K562 (cell line): ENCODE results near the gene BARD1. TPM values are rescaled to one million over a fixed set of nuclear protein-coding genes. Genes with fewer than 3 reads are reported as not detected.

Source experiments
- ATAC-seq: fragments of 200-7000 bp; cut with Tn5 transposase; 3 replicates; pipeline ENCODE4 v1.9.1; 2020; ENCODE audit warnings: moderate library complexity
- BruUV-seq: library from RNA; stranded (reverse); fragments of 400-500 nt; replicated peaks from 2 replicates; lab custom pipeline; 2021; lab: Mats Ljungman, UMichigan
- CTCF ChIA-PET: fragments of 300-600 bp; formaldehyde crosslinking; extraction: SDS; loops from one replicate; lab custom pipeline; 2021; ENCODE audit warnings: low intra/inter-chr PET ratio; lab: Yijun Ruan, JAX
- POLR2A ChIA-PET: fragments of 300-600, 350-650 bp; sonication (Branson Sonifier 250); formaldehyde crosslinking; extraction: SDS; loops from one replicate; lab custom pipeline; 2021; ENCODE audit warnings: antibody characterized with exemption, inconsistent platforms; lab: Yijun Ruan, JAX
- DNase-seq, 4 experiments: peaks; one replicate each; pipeline versions ENCODE4 v3.0.0 to v3.0.0-alpha.2; 2011 to 2018; ENCODE audit warnings: low spot score in 3 of 4, mixed read lengths in 3 of 4; ENCODE audit errors: extremely low read depth in 1 of 4
- FAIRE-seq: peaks from 2 replicates; lab custom pipeline; 2011; peaks lifted over from hg19 to GRCh38; lab: Jason Lieb, UNC
- H2AFZ ChIP-seq: 2 replicates; pipeline ENCODE4 v1.6.0; 2011; ENCODE audit warnings: low read depth, low read length, control low read depth, inconsistent platforms
- H3K27ac ChIP-seq: fragments of 200-600 bp; 3 replicates; pipeline ENCODE4 v1.8.0; 2011; ENCODE audit warnings: low read depth, mild to moderate bottlenecking, control low read depth, inconsistent platforms, low read length, moderate library complexity, mixed read lengths; ENCODE audit errors: extremely low read depth
- H3K27me3 ChIP-seq, 2 experiments: fragments of 300-600 bp in 1 of 2; 2 replicates in 1 of 2; 3 replicates in 1 of 2; pipeline versions ENCODE4 v1.6.0 to v1.8.0; 2011; ENCODE audit warnings: inconsistent platforms in 2 of 2, low read length in 2 of 2, mild to moderate bottlenecking in 1 of 2, mixed read lengths in 1 of 2, moderate library complexity in 1 of 2; ENCODE audit not compliant: control insufficient read depth in 2 of 2, insufficient read depth in 2 of 2
- H3K36me3 ChIP-seq: fragments of 300-600 bp; 3 replicates; pipeline ENCODE4 v1.8.0; 2011; ENCODE audit warnings: mild to moderate bottlenecking, low read length, inconsistent platforms; ENCODE audit not compliant: control insufficient read depth, insufficient read depth
- H3K4me1 ChIP-seq, 2 experiments: fragments of 200-600 bp in 1 of 2; replicated peaks in 1 of 2; 2 replicates in 1 of 2; 3 replicates in 1 of 2; pipeline versions ENCODE4 v1.5.1 to v1.8.0; 2011; ENCODE audit warnings: inconsistent platforms in 2 of 2, low read length in 2 of 2, mild to moderate bottlenecking in 1 of 2, mixed read lengths in 1 of 2, moderate library complexity in 1 of 2; ENCODE audit not compliant: control insufficient read depth in 2 of 2, insufficient read depth in 2 of 2
- H3K4me2 ChIP-seq: 2 replicates; pipeline ENCODE4 v1.6.1; 2011; ENCODE audit warnings: low read length, control low read depth, inconsistent platforms, mixed read lengths; ENCODE audit not compliant: insufficient read depth
- H3K4me3 ChIP-seq: fragments of 200-600 bp; sonication (generic), shearing (Covaris generic); 2 replicates; pipeline ENCODE4 v1.5.1; 2016; ENCODE audit warnings: control low read depth, inconsistent platforms
- H3K79me2 ChIP-seq: fragments of 200-600 bp; 3 replicates; pipeline ENCODE4 v1.8.0; 2011; ENCODE audit warnings: low read length, inconsistent platforms; ENCODE audit not compliant: control insufficient read depth, insufficient read depth
- H3K9ac ChIP-seq, 2 experiments: 2 replicates each; pipeline versions ENCODE4 v1.6.0 to v1.6.1; 2011; ENCODE audit warnings: low read depth in 2 of 2, low read length in 2 of 2, control low read depth in 1 of 2, inconsistent platforms in 1 of 2, mild to moderate bottlenecking in 1 of 2, mixed read lengths in 1 of 2; ENCODE audit not compliant: insufficient read depth in 1 of 2
- H3K9me1 ChIP-seq: one replicate; pipeline ENCODE4 v1.6.0; 2011; ENCODE audit warnings: inconsistent platforms, mild to moderate bottlenecking, low read length, moderate library complexity; ENCODE audit not compliant: control insufficient read depth, insufficient read depth
- H3K9me3 ChIP-seq: replicated peaks from 2 replicates; pipeline ENCODE4 v1.5.1; 2011; ENCODE audit warnings: low read depth, low read length, inconsistent platforms; ENCODE audit not compliant: control insufficient read depth, insufficient read depth
- H4K20me1 ChIP-seq: replicated peaks from 2 replicates; pipeline ENCODE4 v1.6.1; 2011; ENCODE audit warnings: low read length, inconsistent platforms, mixed read lengths; ENCODE audit not compliant: control insufficient read depth, insufficient read depth
- ARNT ChIP-seq, 2 experiments: fragments of 450-650 bp; IDR thresholded peaks; 2 replicates each; pipeline ENCODE4 v1.6.1; 2016; ENCODE audit warnings: mild to moderate bottlenecking in 1 of 2
- CHCHD3 ChIP-seq: fragments of 250-450 bp; sonication (Bioruptor Pico); IDR thresholded peaks from 2 replicates; pipeline ENCODE4 v2.1.2; 2022; ENCODE audit warnings: mild to moderate bottlenecking
- GTF2E2 ChIP-seq: fragments of 200-800 bp; sonication (Bioruptor generic); IDR thresholded peaks from 2 replicates; pipeline ENCODE4 v1.6.1; 2016; ENCODE audit warnings: missing genetic modification characterization, missing compliant biosample characterization
- HDAC8 ChIP-seq: fragments of 450-650 bp; IDR thresholded peaks from 2 replicates; pipeline ENCODE4 v1.6.1; 2016; ENCODE audit warnings: mild to moderate bottlenecking, missing genetic modification characterization, moderate library complexity, missing compliant biosample characterization
- HES1 ChIP-seq: fragments of 450-650 bp; IDR thresholded peaks from 2 replicates; pipeline ENCODE4 v1.6.1; 2016; ENCODE audit warnings: low read depth, mild to moderate bottlenecking, moderate library complexity
- KLF13 ChIP-seq: fragments of 450-650 bp; IDR thresholded peaks from 2 replicates; pipeline ENCODE4 v1.6.1; 2016; ENCODE audit warnings: missing genetic modification characterization, low read depth, mild to moderate bottlenecking, missing compliant biosample characterization, moderate library complexity, borderline replicate concordance
- KLF6 ChIP-seq: fragments of 250-450 bp; sonication (Bioruptor Pico); IDR thresholded peaks from 2 replicates; pipeline ENCODE4 v1.4.0; 2020; ENCODE audit warnings: mild to moderate bottlenecking, moderate library complexity, borderline replicate concordance
- MAFG ChIP-seq: fragments of 450-650 bp; conservative IDR thresholded peaks from 2 replicates; pipeline ENCODE4 v1.6.1; 2016; ENCODE audit warnings: missing genetic modification characterization, missing compliant biosample characterization
- NFE2L1 ChIP-seq: fragments of 450-650 bp; IDR thresholded peaks from 2 replicates; pipeline ENCODE4 v1.6.1; 2016; ENCODE audit warnings: missing genetic modification characterization, low read depth, mild to moderate bottlenecking, missing compliant biosample characterization, moderate library complexity, borderline replicate concordance
- RBBP5 ChIP-seq: fragments of 200-600 bp; sonication (generic); IDR thresholded peaks from 2 replicates; pipeline ENCODE4 v1.6.1; 2012; ENCODE audit warnings: borderline replicate concordance, mild to moderate bottlenecking, low read length, control low read depth, inconsistent platforms; ENCODE audit not compliant: insufficient read depth, poor library complexity, severe bottlenecking
- SAFB2 ChIP-seq: fragments of 200-400 bp; formaldehyde crosslinking; IDR thresholded peaks from 2 replicates; pipeline ENCODE4 v1.6.1; 2018; ENCODE audit warnings: borderline replicate concordance, low read length, low read depth, moderate library complexity; ENCODE audit not compliant: severe bottlenecking
- ZNF282 ChIP-seq: sonication (generic); formaldehyde crosslinking; IDR thresholded peaks from 2 replicates; pipeline ENCODE4 v1.8.1; 2023; ENCODE audit warnings: missing genetic modification reagents
- WGBS: fragments of 100-300 bp; shearing (Covaris generic); methylation state at CpG from one replicate; pipeline ENCODE4 v1.1.6; 2016; ENCODE audit warnings: low coverage, mixed read lengths; ENCODE audit not compliant: insufficient coverage; ENCODE audit errors: missing lambda C conversion rate; 5-methylcytosine and 5-hydroxymethylcytosine counted together
- in situ Hi-C: fragments of 300-500 bp; cut with MboI; formaldehyde crosslinking; loops from 4 replicates; pipeline ENCODE4 v1.15.0; 2018; ENCODE audit warnings: inconsistent platforms, mixed read lengths
- intact Hi-C: fragments of 100-400 bp; cut with micrococcal nuclease; formaldehyde crosslinking; loops from 2 replicates; pipeline ENCODE4 v1.14.2; 2022
- polyA plus RNA-seq, 8 experiments: library from polyadenylated mRNA; depleted of rRNA in 4 of 8; stranded (reverse) in 5 of 8; unstranded in 3 of 8; fragments of >200 nt; fragmentation: Nextera tagmentation in 2 of 8; fragmentation: Illumina TruSeq in 1 of 8; extraction: Ambion mirVana in 2 of 8; extraction: Trizol in 1 of 8; gene quantifications; 2 replicates each; pipeline versions ENCODE4 v1.2.1 to v1.2.3, GENCODE V29; 2011 to 2014; ENCODE audit warnings: inconsistent platforms in 1 of 8, missing spikeins in 1 of 8
- total RNA-seq, 7 experiments: library from RNA; depleted of rRNA in 6 of 7; stranded (reverse); fragments of >200 nt in 6 of 7; fragmentation: Illumina TruSeq in 2 of 7; extraction: Trizol in 2 of 7; gene quantifications; 2 replicates each; pipeline versions ENCODE4 v1.2.1 to v1.2.3, GENCODE V29; 2011 to 2021; ENCODE audit warnings: low replicate concordance in 1 of 7

Gene BARD1
- total and polyA plus RNA-seq, 9 of the 15 experiments (the other 6 are each of a cell fraction or from before 2014, with no cell fraction given), result 6.3 to 18.9 (median 11.3) TPM

DNA sequence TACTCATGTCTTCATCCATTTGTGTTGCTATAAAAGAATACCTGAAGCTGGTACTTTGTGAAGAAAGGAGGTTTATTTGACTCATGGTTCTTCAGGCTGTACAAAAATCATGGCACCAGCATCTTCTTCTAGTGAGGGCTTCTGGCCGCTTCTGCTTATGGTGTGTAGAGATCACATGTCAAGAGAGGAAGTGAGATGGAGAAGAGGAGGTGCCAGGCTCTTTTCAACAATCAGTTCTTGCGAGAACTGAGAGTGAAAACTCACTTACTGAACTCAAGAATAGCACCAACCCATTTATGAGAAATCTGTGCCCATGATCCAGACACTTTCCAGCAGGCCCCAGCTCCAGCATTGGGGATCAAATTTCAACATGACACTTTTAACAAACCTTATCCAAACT, 30.0 kb upstream of the BARD1 start:
- CTCF ChIA-PET, result no interaction called here
- Histone ChIP-seq H3K4me1 (no peaks in the 10 kb centered on the region), H2AFZ (no peak overlapping the region), H3K4me3 (no peak overlapping the region), H3K9me1 (no peaks in the 10 kb centered on the region), H3K79me2 (no peaks in the 10 kb centered on the region), H3K27me3 (no peaks in the 10 kb centered on the region), H3K9me3 (no peaks in the 10 kb centered on the region), H3K9ac (no peak overlapping the region), H3K4me2 (no peak overlapping the region), H3K36me3 (no peaks in the 10 kb centered on the region), H3K27ac (no peak overlapping the region), H4K20me1 (no peaks in the 10 kb centered on the region)
- in situ Hi-C loops (no loop called here), intact Hi-C loops (no loop called here)
- DNase-seq (no peak), ATAC-seq (no peak), FAIRE-seq (no peak)
- no TSS peak for BruUV-seq
- TF ChIP-seq HES1 (no peak), KLF6 (no peak), GTF2E2 (tag) (no peak), RBBP5 (no peak), NFE2L1 (no peak), KLF13 (tag) (no peak), ZNF282 (CRISPR knock-in tag) (no peak), ARNT (IDR thresholded peaks at IDR 0.05) (no peak), CHCHD3 (CRISPR knock-in tag) (no peak), MAFG (tag) (no peak), SAFB2 (no peak), HDAC8 (no peak)
- WGBS, result 0% methylated on average over 2 of the region's 2 CpGs
- POLR2A ChIA-PET, result no interaction called here
